Measurements from ENCODE around the gene CA6. TPM values are rescaled to one million over a fixed set of nuclear protein-coding genes. Genes with fewer than 3 reads are reported as not detected.

The CA6 gene
- total RNA-seq, 4 donors from 2014 or later, result not detected

DNA sequence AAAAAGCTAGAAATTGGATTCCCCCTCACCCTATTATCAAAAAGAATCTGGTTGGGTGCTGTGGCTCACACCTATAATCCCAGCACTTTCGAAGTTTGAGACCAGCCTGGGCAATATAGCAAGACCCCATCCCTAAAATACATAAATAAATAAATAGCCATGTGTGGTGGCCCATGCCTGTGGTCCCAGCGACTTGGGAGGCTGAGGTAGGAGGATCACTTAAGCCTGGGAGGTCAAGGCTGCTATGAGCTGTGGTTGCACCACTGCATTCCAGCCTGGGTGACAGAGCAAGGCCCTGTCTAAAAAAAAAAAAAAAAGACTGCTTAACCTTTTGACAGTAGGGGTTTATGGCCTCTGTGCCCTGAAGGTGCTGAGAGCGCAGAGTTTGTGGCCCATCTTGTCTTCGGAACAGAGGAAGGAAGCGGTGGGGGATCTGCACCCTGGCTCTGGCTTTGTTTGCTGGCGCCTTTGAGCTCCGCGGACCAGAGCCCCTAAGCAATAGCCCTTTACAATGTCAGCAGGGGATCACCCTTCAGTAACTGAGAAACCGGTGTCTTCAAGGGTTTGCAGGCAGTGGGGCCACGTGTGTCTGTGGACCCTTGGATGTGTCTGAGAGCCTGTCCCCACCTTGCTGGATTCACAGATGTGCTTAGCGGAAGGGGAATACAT, 58.5 kb downstream of the CA6 start:
- H3K36me3 ChIP-seq, result no peaks in the 10 kb centered on the region
- H3K9me3 ChIP-seq, result no peaks in the 10 kb centered on the region
- H3K4me1 ChIP-seq, result peaks cover 0 to 3% (median 0%) of the 10 kb centered on the region in 4 donors
- no peak overlapping the region for H3K4me3 ChIP-seq
- TF ChIP-seq, protein P1, sequence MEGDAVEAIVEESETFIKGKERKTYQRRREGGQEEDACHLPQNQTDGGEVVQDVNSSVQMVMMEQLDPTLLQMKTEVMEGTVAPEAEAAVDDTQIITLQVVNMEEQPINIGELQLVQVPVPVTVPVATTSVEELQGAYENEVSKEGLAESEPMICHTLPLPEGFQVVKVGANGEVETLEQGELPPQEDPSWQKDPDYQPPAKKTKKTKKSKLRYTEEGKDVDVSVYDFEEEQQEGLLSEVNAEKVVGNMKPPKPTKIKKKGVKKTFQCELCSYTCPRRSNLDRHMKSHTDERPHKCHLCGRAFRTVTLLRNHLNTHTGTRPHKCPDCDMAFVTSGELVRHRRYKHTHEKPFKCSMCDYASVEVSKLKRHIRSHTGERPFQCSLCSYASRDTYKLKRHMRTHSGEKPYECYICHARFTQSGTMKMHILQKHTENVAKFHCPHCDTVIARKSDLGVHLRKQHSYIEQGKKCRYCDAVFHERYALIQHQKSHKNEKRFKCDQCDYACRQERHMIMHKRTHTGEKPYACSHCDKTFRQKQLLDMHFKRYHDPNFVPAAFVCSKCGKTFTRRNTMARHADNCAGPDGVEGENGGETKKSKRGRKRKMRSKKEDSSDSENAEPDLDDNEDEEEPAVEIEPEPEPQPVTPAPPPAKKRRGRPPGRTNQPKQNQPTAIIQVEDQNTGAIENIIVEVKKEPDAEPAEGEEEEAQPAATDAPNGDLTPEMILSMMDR (IDR thresholded peaks at IDR 0.05), result no peak
- TF ChIP-seq POLR2A (IDR thresholded peaks at IDR 0.05), result no peak
- no peak for DNase-seq
- H3K27ac ChIP-seq, result no peak overlapping the region
- no peaks in the 10 kb centered on the region for H3K27me3 ChIP-seq

- Histone ChIP-seq H3K9me3 (no peaks in the 10 kb centered on the region), H3K4me1 (peaks cover 0 to 5% (median 0%) of the 10 kb centered on the region in 4 donors), H3K4me3 (no peak overlapping the region), H3K27me3 (no peaks in the 10 kb centered on the region), H3K36me3 (no peaks in the 10 kb centered on the region), H3K27ac (no peak overlapping the region)
- DNase-seq, result peak; percentile 75 to 93 (median 90)
- TF ChIP-seq, protein P1 (IDR thresholded peaks at IDR 0.05), result peak; percentile 74 to 93 (median 90)
- TF ChIP-seq POLR2A (IDR thresholded peaks at IDR 0.05), result no peak
Measured at GRCh38 chr1:9004700-9005394, 59.2 kb downstream of the CA6 start.

DNA sequence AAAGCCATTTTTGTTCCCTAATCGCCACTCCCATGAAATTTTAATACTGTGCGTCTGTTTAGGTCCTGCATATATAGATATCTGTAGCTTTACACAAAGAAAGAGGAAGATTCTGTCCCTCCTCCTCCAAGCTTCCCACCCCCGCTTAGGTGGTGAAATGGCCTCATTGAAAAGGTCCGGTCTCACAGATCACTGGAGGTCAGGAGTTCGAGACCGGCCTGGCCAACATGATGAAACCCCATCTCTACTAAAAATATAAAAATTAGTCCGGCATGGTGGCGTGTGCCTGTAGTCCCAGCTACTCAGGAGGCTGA, 59.7 kb downstream of the CA6 start:
- Histone ChIP-seq H3K9me3 (no peaks in the 10 kb centered on the region), H3K36me3 (no peaks in the 10 kb centered on the region), H3K27ac (no peak overlapping the region), H3K27me3 (no peaks in the 10 kb centered on the region), H3K4me3 (no peak overlapping the region), H3K4me1 (peaks cover 0 to 9% (median 0%) of the 10 kb centered on the region in 4 donors)
- TF ChIP-seq POLR2A (IDR thresholded peaks at IDR 0.05), result no peak
- TF ChIP-seq, protein P1 (IDR thresholded peaks at IDR 0.05), result peak in 1 of 6 experiments; percentile 25
- no peak for DNase-seq

DNA sequence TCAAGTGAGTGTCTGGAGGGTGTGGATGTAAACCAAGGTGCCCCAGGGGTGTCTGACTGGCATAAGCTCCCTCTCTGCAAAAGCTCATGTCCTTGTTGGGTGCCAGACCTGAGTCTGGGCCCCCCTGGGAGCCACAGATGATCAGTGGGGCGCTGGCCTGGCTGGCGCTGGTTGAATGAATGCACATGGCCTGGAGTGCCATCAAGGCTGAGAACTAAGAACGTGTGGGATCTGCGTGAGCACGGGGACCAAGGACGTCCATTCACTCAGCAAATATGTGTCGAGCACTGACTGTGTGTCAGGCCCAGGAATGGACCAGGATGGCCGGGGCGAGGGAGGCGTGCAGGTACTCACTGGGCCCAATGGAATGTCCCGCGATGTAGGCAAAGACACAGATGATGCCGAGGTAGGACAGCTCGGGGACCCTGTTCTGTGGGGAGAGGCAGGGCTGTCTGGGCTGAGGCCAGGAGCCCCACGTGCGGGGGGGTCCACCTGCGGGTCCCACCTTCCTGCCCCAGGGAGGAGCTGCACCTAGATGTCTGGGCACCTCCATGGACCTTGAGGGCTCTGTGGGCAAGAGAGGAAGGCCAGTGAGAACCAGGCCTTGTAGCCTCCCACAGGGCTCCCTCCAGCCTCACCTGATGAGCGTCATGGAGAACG, 61.4 kb downstream of the CA6 start:
- Histone ChIP-seq H3K36me3 (no peaks in the 10 kb centered on the region), H3K4me1 (peaks cover 0 to 9% (median 0%) of the 10 kb centered on the region in 4 donors), H3K4me3 (no peak overlapping the region), H3K9me3 (no peaks in the 10 kb centered on the region), H3K27me3 (no peaks in the 10 kb centered on the region), H3K27ac (peak overlapping the region in 1 of 4 donors; percentile 25)
- no peak for DNase-seq
- TF ChIP-seq POLR2A (IDR thresholded peaks at IDR 0.05), result no peak

DNA sequence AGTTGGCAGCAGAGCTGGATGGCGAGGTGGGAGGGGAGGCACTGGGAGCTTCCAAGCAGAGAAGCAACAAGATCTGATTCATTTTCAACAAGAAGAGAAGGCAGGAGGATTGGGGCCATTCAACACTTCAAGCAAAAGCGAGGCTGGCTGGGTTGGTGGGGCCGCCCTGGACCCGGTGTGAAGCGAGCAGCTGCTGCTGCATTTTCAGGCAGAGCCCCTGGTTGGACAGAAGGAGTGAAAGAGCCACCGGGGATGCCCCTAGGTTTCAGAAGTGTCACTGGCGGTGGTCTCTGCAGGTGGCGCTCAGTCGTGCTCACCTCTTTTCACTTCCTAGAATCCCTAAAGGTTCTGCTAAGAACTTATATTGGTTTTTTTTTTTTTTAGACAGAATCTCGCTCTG, 62.6 kb downstream of the CA6 start:
- DNase-seq, result peak in 1 of 3 donors; percentile 64
- H3K4me3 ChIP-seq, result no peak overlapping the region
- H3K4me1 ChIP-seq, result peaks cover 0 to 9% (median 0%) of the 10 kb centered on the region in 4 donors

More for the DNA sequence above, 62.6 kb downstream of the CA6 start:
- no peak for TF ChIP-seq POLR2A (IDR thresholded peaks at IDR 0.05)
- TF ChIP-seq, protein P1 (IDR thresholded peaks at IDR 0.05), result no peak
- no peaks in the 10 kb centered on the region for H3K36me3 ChIP-seq
- H3K27me3 ChIP-seq, result no peaks in the 10 kb centered on the region
- no peaks in the 10 kb centered on the region for H3K9me3 ChIP-seq
- H3K27ac ChIP-seq, result peak overlapping the region in 1 of 4 donors; percentile 7
